UCSD-AML1 (cell line): ENCODE measurements around the gene SLC47A2.
"Not testable (repeated sequence)": the region's sequence is repeated elsewhere in the genome, so short reads cannot be mapped to it uniquely, and the experiment has no call there.

ENCODE experiments used
- DNase-seq: peaks from one replicate; lab custom pipeline; 2025; ENCODE audit not compliant: unreplicated experiment; lab: John Stamatoyannopoulos, UW

Gene SLC47A2

DNA sequence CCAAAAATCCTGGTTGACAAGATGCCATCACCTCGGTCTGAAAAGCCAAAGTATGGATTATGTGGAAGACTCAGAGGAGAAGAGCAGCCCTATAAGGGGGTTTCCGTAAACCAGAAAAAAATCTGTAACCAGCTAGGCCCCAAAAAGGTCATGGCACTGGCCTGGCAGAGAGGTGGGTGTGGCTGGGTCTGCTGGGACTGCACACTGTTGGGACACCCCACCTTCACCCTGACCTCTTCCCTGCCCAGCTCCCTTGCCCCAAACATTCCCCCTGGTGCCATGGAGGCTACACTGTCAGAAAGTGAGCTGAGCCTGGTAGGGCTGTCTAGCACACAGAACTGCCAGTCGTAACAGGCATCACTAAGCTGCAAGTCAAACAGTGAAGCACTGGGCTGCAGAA, 6.5 kb downstream of the SLC47A2 start:
- no peak for DNase-seq

GRCh38 chr17:19708431-19709175, 7.8 kb downstream of the SLC47A2 start:
- DNase-seq = no peak

DNA sequence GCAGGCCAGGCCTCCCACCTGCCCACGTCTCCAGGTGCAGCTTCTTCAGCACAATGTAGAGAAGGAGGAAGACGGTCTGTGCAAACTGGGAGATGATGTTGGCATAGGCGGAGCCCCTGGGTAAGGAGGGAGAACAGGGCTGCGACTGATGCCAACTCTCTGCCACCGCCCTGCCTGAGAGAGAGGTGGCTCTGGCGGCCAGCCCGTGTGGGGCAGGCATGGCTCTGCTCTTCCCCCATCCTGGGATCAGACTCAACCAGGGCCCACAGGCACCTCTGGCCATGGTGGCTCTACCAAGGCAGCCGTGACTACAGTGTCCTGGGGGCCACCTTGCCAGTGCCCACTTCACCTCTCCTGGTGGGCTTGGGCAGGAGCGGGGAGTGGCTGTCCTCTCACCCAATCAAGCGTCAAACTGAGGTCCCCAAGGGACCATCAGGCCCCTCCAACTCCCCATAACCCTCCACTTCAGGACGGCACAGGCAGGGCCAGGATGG, 8.6 kb downstream of the SLC47A2 start:
- no peak for DNase-seq

DNA sequence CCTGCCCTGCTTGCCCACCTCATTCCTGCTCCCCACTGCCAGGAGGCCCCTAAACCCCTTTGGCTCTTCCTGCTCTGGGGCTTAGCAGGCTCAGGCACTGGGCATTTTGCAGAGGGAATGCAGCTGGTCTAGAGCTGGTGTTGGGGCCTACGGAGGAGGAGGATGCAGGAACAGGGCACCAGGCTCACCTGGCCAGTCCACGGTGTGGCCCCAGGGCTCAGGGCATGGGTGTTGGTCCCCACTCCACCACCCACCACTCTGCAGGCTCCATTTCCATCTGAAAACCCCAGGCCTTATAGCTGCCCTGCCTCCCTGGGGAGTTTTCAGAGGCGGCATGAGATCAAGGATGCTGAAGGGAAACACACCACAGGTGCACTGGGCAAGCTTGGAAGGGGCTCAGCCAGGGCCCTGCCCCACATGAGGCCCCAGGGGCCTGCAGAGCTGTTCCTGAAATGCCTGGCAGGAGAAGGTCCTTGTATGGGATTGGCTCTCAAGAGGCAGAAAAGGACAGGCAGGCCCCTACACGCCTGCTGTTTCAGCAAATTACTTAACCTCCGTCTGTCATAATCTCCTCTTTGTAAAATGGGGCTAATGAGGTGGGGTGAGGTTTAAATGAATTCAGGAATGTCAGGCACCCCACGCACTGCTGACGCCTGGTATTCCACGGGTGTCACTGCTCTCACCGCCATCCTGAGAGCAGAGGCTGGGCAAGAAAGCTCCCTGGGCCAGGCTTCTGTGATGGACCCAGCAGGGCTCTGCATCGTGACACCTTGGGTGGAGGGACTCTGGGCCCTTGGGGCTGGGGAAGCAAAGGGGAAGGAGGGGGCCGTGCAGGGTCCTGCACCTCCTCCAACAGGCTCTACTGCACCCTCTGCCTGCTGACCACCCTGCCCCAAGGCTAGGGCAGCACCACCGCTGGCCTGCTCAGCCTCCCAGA, 9.3 kb downstream of the SLC47A2 start:
- DNase-seq = no peak

DNA sequence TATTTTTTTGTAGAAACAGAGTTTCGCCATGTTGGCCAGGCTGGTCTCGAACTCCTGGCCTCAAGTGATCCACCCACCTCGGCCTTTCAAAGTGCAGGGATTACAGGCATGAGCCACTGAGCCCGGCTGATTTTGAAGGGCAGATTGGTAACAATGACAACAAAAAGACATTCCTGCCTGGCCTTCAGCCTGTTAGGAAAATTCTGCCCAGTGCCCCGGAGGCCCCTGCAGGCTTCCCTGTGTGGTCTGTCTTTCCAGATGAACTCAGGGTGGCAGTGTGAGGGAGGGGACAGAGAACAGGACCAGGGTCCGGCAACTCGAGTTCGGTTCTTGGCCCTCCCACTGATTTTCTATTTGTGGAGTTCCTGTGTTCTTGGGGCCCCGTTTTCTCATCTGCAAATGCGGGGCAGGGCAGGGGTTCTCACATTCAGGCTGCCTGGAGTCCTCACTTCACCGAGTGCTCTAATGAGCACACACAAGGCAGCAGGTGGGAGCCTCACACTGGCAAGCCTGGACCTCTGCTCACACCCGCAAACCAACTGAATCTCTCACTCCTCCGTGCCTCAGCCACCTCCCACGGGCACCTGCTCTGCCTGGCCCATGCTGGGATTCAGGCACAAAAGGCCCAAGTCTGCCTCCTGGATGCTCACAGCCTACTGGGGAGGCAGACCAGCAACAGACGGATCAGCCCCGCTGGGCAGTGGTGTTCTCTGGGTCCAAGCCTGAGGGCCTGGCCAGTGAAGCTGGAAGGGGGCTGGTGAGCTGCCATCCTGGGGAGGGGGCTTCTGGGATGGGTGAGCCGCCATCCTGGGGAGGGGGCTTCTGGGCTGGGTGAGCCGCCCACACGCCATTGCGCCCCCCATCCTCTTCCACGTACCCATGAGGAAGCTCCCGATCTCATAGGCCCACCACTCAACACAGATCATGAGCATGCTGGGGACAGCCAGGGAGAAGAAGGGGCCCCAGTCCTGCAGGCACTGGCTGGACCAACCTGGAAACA, 10.3 kb downstream of the SLC47A2 start:
- no peak for DNase-seq

- DNase-seq = no peak
Observed at GRCh38 chr17:19705201-19705600, 11.2 kb downstream of the SLC47A2 start.

DNA sequence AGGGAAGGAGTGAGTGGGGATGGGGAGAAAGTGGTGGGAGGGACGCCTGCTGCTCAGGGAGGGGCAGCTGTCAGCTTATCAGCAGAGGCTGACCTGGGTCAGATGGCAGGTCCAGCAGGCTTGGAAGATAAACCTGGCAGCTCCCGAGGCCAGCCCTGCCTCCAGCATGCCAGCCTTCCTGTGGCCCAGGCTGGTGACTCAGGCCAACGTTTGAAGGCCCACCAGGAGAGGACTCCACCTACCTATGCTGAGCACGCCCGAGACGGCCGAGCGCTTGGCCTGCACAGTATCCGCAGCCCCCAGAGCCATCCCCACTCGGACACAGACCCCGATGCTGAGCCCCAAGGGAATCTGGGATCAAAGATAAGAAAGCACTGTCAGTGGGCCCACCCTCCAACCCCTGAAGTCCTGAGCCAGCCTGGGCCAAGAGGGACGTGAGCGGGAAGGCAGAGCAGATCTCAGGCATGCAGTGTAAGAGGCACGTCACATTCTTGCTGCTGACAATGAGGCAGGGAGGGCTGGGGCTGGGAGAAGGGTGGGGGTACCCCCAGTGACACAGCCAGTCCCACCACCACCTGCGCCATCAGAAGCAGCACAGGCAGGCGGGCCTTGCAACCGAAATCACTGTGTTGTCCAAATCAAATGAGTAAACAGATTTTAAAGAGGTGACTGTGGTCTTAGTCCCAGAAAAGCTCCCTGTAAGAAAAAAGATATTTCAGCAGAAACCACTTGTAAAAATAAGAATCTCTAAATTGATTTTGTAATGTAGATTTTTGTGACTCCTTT, 12.4 kb downstream of the SLC47A2 start:
- no peak for DNase-seq

GRCh38 chr17:19703106-19703827, 13.1 kb downstream of the SLC47A2 start:
- DNase-seq = no peak

- no peak for DNase-seq
Observed at GRCh38 chr17:19702217-19702641, 14.2 kb downstream of the SLC47A2 start.

DNA sequence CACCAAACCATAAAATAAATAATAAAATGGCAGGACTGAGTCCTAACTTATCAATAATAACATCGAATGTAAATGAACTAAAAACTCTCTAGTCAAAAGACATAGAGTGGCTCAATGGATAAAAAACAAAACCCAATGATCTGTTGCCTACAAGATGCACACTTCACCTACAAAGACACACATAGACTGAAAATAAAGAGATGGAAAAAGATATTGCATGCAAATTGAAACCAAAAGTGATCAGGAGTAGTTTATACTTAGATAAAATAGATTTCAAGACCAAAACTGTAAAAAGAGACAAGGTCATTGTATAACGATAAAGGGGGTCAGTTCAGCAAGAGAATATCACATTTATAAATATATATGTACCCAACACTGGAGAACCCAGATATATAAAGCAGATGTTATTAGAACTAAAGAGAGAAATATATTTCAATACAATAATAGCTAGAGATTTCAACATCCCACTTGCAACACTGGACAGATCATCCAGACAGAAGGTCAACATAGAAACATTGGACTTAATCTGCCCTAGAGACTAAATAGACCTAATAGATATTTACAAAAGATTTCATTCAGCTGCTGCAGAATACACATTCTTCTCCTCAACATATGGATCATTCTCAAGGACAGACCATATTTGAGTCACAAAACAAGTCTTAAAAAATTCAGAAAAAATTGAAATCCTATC, 29.8 kb downstream of the SLC47A2 start:
- no peak for DNase-seq

DNA sequence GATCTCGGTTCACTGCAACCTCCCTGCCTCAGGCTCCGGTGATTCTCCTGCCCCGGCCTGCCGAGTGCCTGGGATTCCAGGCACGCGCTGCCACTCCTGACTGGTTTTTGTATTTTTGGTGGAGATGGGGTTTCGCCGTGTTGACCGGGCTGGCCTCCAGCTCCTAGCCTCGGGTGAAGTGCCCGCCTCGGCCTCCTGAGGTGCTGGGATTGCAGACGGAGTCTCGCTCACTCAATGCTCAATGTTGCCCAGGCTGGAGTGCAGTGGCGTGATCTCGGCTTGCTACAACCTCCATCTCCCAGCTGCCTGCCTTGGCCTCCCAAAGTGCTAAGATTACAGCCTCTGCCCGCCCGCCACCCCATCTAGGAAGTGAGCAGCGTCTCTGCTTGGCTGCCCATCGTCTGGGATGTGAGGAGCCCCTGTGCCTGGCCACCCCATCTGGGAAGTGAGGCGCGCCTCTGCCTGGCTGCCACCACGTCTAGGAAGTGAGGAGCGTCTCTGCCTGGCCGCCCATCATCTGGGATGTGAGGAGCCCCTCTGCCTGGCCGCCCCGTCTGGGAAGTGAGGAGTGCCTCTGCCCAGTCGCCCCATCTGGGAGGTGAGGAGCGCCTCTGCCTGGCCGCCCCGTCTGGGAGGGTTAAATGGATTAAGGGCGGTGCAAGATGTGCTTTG, 31.3 kb downstream of the SLC47A2 start:
- not testable (repeated sequence) for DNase-seq

DNA sequence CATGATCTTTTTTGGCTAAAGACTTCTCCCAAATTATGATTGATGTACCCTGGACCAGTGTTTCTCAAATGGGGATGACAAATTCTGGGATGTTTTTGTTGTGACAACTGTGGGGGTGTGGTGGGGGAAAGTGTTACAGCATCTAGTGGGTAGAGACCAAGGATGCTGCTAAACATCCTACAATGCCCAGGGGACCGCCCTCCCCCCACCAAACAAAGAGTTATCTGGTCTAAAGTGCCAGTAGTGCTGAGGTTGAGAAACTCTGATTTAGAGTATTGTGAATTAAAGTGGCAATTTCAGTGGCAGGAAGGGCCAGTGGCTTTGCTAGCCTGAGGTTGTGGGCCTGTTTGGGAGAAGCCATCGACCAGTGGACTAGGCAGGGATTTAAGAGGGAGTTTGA, 33.3 kb downstream of the SLC47A2 start:
- DNase-seq = no peak

DNA sequence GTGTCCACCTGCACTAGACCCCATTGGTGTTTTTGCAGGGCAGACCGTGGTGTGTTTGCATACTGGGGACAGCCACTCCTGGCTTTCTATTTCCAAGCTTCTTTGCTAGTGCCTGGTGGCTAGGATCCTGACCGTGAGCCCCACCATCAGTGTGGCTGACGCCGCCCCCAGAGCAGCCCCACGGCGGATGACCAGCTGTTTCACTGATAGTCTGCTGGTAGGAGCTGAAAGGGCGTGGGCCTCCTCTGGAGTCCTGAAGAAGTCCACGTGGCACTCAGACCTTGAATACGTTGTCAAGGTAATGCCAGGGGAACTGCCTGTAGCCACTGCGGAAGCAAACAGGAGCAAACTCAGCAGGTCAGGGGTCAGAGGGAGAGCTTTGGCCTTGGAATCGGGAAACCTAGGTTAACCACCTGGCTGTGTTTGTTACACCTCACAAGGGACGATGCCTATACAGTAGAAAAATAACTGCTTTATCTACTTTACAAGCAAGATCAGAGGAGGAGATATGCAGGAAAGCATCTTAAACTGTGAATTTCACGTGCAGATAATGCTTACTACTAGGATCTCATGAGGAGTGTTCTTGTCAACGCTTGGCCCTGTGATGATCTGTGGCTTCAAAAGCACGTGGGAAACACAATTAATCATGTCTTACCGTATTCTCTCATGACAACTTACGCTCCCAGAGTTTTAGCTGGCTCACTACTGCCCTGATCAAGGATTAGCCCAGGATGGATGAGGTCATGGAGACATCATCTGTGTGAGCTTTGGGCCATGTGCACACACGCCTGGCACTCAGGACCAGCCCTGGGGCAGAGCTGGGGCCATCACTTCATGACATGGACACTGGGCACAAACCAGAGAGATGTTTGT, 37.6 kb downstream of the SLC47A2 start:
- DNase-seq = no peak

GRCh38 chr17:19677736-19678379, 38.5 kb downstream of the SLC47A2 start:
- DNase-seq = no peak

DNA sequence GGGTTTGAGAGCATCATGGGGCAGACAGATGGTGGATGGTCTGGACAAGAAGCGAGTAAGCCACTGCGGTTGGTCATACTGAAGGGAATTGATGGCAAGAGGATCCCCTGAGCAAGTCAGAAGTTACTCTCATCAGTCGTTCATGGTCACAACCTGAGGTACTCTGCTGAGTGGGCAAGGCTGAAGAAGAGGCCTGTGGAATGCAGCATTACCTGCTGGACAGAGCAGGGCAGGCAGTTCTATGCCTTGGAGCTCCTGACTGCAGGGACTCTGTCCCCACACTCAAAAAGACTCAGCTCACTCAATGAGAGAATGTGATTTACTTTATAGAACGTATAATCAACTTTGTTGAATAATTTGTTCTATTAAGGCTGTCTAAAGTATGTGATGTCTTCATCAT, 39.5 kb downstream of the SLC47A2 start:
- no peak for DNase-seq

GRCh38 chr17:19673623-19674022, 42.8 kb downstream of the SLC47A2 start:
- no peak for DNase-seq
